HepG2 (cell line): Measurements from ENCODE around the gene CTIF. TPM values are rescaled to one million over a fixed set of nuclear protein-coding genes. Genes with fewer than 3 reads are reported as not detected.

Experiments
- ATAC-seq: fragments of 200-7000 bp; cut with Tn5 transposase; 3 replicates; pipeline ENCODE4 v1.9.1; 2020; ENCODE audit warnings: mild to moderate bottlenecking, moderate library complexity
- BruUV-seq: library from RNA; stranded (reverse); fragments of 400-500 nt; replicated peaks from 2 replicates; lab custom pipeline; 2021; lab: Mats Ljungman, UMichigan
- CTCF ChIA-PET: fragments of 300-600 bp; formaldehyde crosslinking; extraction: SDS; loops from one replicate; lab custom pipeline; 2021; ENCODE audit warnings: low total read pairs, inconsistent platforms, low intra/inter-chr PET ratio; lab: Yijun Ruan, JAX
- POLR2A ChIA-PET: fragments of 350-600 bp; sonication (Branson Sonifier 250); formaldehyde crosslinking; loops from one replicate; lab custom pipeline; 2020; ENCODE audit warnings: antibody characterized with exemption, inconsistent platforms; lab: Yijun Ruan, JAX
- DNase-seq: peaks from one replicate; pipeline ENCODE4 v3.0.0-alpha.2; 2015; ENCODE audit warnings: low spot score
- FAIRE-seq: peaks from 3 replicates; lab custom pipeline; 2011; peaks lifted over from hg19 to GRCh38; lab: Jason Lieb, UNC
- H2AFZ ChIP-seq: one replicate; pipeline ENCODE4 v1.6.1; 2011; ENCODE audit warnings: low read length, inconsistent platforms
- H3K27ac ChIP-seq: fragments of 300-600 bp; 3 replicates; pipeline ENCODE4 v1.8.0; 2011; ENCODE audit warnings: mixed run types, mild to moderate bottlenecking, mixed read lengths, low read length, inconsistent platforms; ENCODE audit not compliant: insufficient read depth; ENCODE audit errors: extremely low read length
- H3K27me3 ChIP-seq, 2 experiments: fragments of 200-600 bp in 1 of 2; 2 replicates in 1 of 2; 3 replicates in 1 of 2; pipeline versions ENCODE4 v1.6.0 to v1.8.0; 2011; ENCODE audit warnings: low read length in 2 of 2, mild to moderate bottlenecking in 2 of 2, moderate library complexity in 2 of 2, inconsistent platforms in 1 of 2; ENCODE audit not compliant: insufficient read depth in 2 of 2, control insufficient read depth in 1 of 2
- H3K36me3 ChIP-seq, 2 experiments: fragments of 200-600 bp in 1 of 2; replicated peaks in 1 of 2; 2 replicates in 1 of 2; 3 replicates in 1 of 2; pipeline versions ENCODE4 v1.5.1 to v1.8.0; 2011; ENCODE audit warnings: low read length in 2 of 2, inconsistent platforms in 1 of 2; ENCODE audit not compliant: insufficient read depth in 2 of 2, control insufficient read depth in 1 of 2
- H3K4me1 ChIP-seq: 2 replicates; pipeline ENCODE4 v1.5.1; 2012; ENCODE audit warnings: low read length, inconsistent platforms; ENCODE audit not compliant: insufficient read depth
- H3K4me2 ChIP-seq: 2 replicates; pipeline ENCODE4 v1.6.0; 2011; ENCODE audit warnings: low read depth, low read length, inconsistent platforms
- H3K4me3 ChIP-seq, 3 experiments: fragments of 200-600 bp in 1 of 3; sonication (generic), shearing (Covaris generic) in 1 of 3; replicated peaks in 1 of 3; 2 replicates each; pipeline ENCODE4 v1.5.1; 2011 to 2016; ENCODE audit warnings: low read length in 3 of 3, inconsistent platforms in 2 of 3, low read depth in 2 of 3, mild to moderate bottlenecking in 2 of 3, control low read depth in 1 of 3, mixed read lengths in 1 of 3; ENCODE audit not compliant: insufficient read depth in 1 of 3
- H3K79me2 ChIP-seq: one replicate; pipeline ENCODE4 v1.6.1; 2011; ENCODE audit warnings: low read length, inconsistent platforms; ENCODE audit not compliant: insufficient read depth
- H3K9ac ChIP-seq: 2 replicates; pipeline ENCODE4 v1.6.0; 2011; ENCODE audit warnings: mild to moderate bottlenecking, low read depth, low read length, inconsistent platforms; ENCODE audit not compliant: insufficient read depth
- H3K9me3 ChIP-seq: 2 replicates; pipeline ENCODE4 v1.5.1; 2012; ENCODE audit warnings: mild to moderate bottlenecking, low read length
- H4K20me1 ChIP-seq: 2 replicates; pipeline ENCODE4 v1.6.0; 2011; ENCODE audit warnings: inconsistent platforms, mild to moderate bottlenecking, low read length, moderate library complexity; ENCODE audit not compliant: insufficient read depth
- AHR ChIP-seq: IDR thresholded peaks from 2 replicates; pipeline ENCODE4 v1.6.1; 2018; ENCODE audit warnings: missing genetic modification reagents, missing compliant biosample characterization
- CCAR2 ChIP-seq: fragments of 200-400 bp; formaldehyde crosslinking; optimal IDR thresholded peaks from 2 replicates; pipeline ENCODE3; 2018; ENCODE audit warnings: low read depth, mild to moderate bottlenecking, low read length, moderate library complexity
- FOSL1 ChIP-seq: sonication (generic); formaldehyde crosslinking; IDR thresholded peaks from 2 replicates; pipeline ENCODE4 v1.9.0; 2021; ENCODE audit warnings: missing genetic modification reagents, borderline replicate concordance
- HNRNPK ChIP-seq: fragments of 200-400 bp; formaldehyde crosslinking; IDR thresholded peaks from 2 replicates; pipeline ENCODE4 v1.6.1; 2018; ENCODE audit warnings: low read length, low read depth, moderate library complexity, mild to moderate bottlenecking; ENCODE audit not compliant: poor library complexity, severe bottlenecking
- PLSCR1 ChIP-seq: sonication (generic); formaldehyde crosslinking; IDR thresholded peaks from 2 replicates; pipeline ENCODE4 v1.5.0; 2020; ENCODE audit warnings: missing genetic modification reagents, mild to moderate bottlenecking, borderline replicate concordance
- RELA ChIP-seq: sonication (generic); formaldehyde crosslinking; IDR thresholded peaks from 2 replicates; pipeline ENCODE4 v1.4.0; 2020; ENCODE audit warnings: missing genetic modification reagents
- SP4 ChIP-seq: sonication (generic); formaldehyde crosslinking; IDR thresholded peaks from 2 replicates; pipeline ENCODE4 v1.8.1; 2023; ENCODE audit warnings: mild to moderate bottlenecking, missing genetic modification reagents
- ZGPAT ChIP-seq: IDR thresholded peaks from 2 replicates; pipeline ENCODE4 v1.6.1; 2016; ENCODE audit warnings: mild to moderate bottlenecking
- ZNF264 ChIP-seq: sonication (generic); formaldehyde crosslinking; IDR thresholded peaks from 2 replicates; pipeline ENCODE4 v1.4.0; 2020; ENCODE audit warnings: missing genetic modification reagents
- ZNF562 ChIP-seq: sonication (generic); formaldehyde crosslinking; IDR thresholded peaks from 2 replicates; pipeline ENCODE4 v1.8.0; 2022; ENCODE audit warnings: missing genetic modification reagents, borderline replicate concordance
- ZNF580 ChIP-seq: IDR thresholded peaks from 2 replicates; pipeline ENCODE4 v1.6.1; 2016; ENCODE audit warnings: low read depth, borderline replicate concordance
- ZNF615 ChIP-seq: sonication (generic); formaldehyde crosslinking; IDR thresholded peaks from 2 replicates; pipeline ENCODE4 v1.5.0; 2020; ENCODE audit warnings: mild to moderate bottlenecking, missing genetic modification reagents, borderline replicate concordance
- WGBS: methylation state at CpG from one replicate; pipeline ENCODE4 v1.1.6; 2017; ENCODE audit warnings: low lambda C conversion rate; 5-methylcytosine and 5-hydroxymethylcytosine counted together
- in situ Hi-C: cut with HindIII; loops from 2 replicates; pipeline ENCODE4 v1.10.0; 2017; ENCODE audit warnings: low pct_unique_long_range_greater_than_20kb; ENCODE audit not compliant: extremely low pct_ligation_motif_present
- intact Hi-C: fragments of 100-400 bp; cut with micrococcal nuclease; formaldehyde crosslinking; loops from one replicate; pipeline ENCODE4 v1.10.0; 2022; ENCODE audit not compliant: unreplicated experiment
- polyA plus RNA-seq, 8 experiments: library from polyadenylated mRNA; depleted of rRNA in 3 of 8; stranded (reverse) in 7 of 8; unstranded in 1 of 8; fragments of >200 nt; fragmentation: Illumina TruSeq in 4 of 8; extraction: Trizol in 4 of 8; gene quantifications; 2 replicates each; pipeline versions ENCODE4 v1.2.1 to v1.2.3, GENCODE V29; 2011 to 2016; ENCODE audit warnings: low read depth in 4 of 8, missing spikeins in 1 of 8, mixed read lengths in 1 of 8; ENCODE audit not compliant: insufficient read depth in 1 of 8
- total RNA-seq, 5 experiments: library from RNA; depleted of rRNA; stranded (reverse); fragments of >200 nt; fragmentation: Illumina TruSeq; extraction: Trizol; gene quantifications; 2 replicates each; pipeline ENCODE4 v1.2.3, GENCODE V29; 2016; ENCODE audit warnings: low read depth in 1 of 5

The CTIF gene
- total and polyA plus RNA-seq, 2 of the 13 experiments (the other 11 are each of a cell fraction or from before 2014, with no cell fraction given) = 18.2 to 28.0 TPM

- no peaks in the 10 kb centered on the region for H3K79me2 ChIP-seq
- no peaks in the 10 kb centered on the region for H3K4me1 ChIP-seq
- H3K4me3 ChIP-seq = no peak overlapping the region
- no peaks in the 10 kb centered on the region; the same call in 1 of the 2 replicates for H4K20me1 ChIP-seq
- 100% methylated on average over 2 of the region's 2 CpGs for WGBS
- DNase-seq (no peak), FAIRE-seq (no peak), ATAC-seq (no peak)
- no peak overlapping the region for H3K9ac ChIP-seq
- H3K36me3 ChIP-seq = peaks cover 7 to 22% of the 10 kb centered on the region in 2 experiments; a peak in 4 of 5 replicates
- in situ Hi-C loops = no loop called here
- no peak for TF ChIP-seq ZGPAT (CRISPR knock-in tag)
- no peaks in the 10 kb centered on the region for H3K27me3 ChIP-seq
- CTCF ChIA-PET = no interaction called here
- H3K27ac ChIP-seq = no peak overlapping the region
- H2AFZ ChIP-seq = no peak overlapping the region
- no TSS peak for BruUV-seq
- POLR2A ChIA-PET = no interaction called here
- intact Hi-C loops = no loop called here
- no peaks in the 10 kb centered on the region for H3K9me3 ChIP-seq
- no peak overlapping the region for H3K4me2 ChIP-seq
Measured at GRCh38 chr18:48723837-48724236, 185.0 kb downstream of the CTIF start.

- intact Hi-C loops = no loop called here
- CTCF ChIA-PET = no interaction called here
- ATAC-seq = no peak
Measured at GRCh38 chr18:48724442-48724841, 185.6 kb downstream of the CTIF start.

More at GRCh38 chr18:48724442-48724841, 185.6 kb downstream of the CTIF start:
- WGBS = 97% methylated on average over 4 of the region's 4 CpGs
- H3K27me3 ChIP-seq = no peaks in the 10 kb centered on the region
- no peaks in the 10 kb centered on the region for H3K79me2 ChIP-seq
- no peak overlapping the region for H3K27ac ChIP-seq
- no peaks in the 10 kb centered on the region; the same call in 1 of the 2 replicates for H4K20me1 ChIP-seq
- BruUV-seq = no TSS peak
- TF ChIP-seq HNRNPK = no peak
- TF ChIP-seq ZNF562 (CRISPR knock-in tag) = no peak
- no peak for TF ChIP-seq PLSCR1 (CRISPR knock-in tag)
- TF ChIP-seq FOSL1 = no peak
- TF ChIP-seq ZNF264 (CRISPR knock-in tag) = no peak
- TF ChIP-seq SP4 = no peak
- no peak for TF ChIP-seq ZNF615 (CRISPR knock-in tag)
- TF ChIP-seq AHR (CRISPR knock-in tag) = no peak
- TF ChIP-seq RELA (CRISPR knock-in tag) = no peak
- TF ChIP-seq CCAR2 = no peak
- TF ChIP-seq ZNF580 (CRISPR knock-in tag) = no peak
- in situ Hi-C loops = no loop called here
- peaks cover 6 to 24% of the 10 kb centered on the region in 2 experiments; a peak in 4 of 5 replicates for H3K36me3 ChIP-seq
- FAIRE-seq = no peak
- no peak overlapping the region for H3K4me2 ChIP-seq
- no peak overlapping the region for H3K9ac ChIP-seq
- POLR2A ChIA-PET = no interaction called here
- no peak for DNase-seq
- H3K4me1 ChIP-seq = no peaks in the 10 kb centered on the region
- no peak overlapping the region for H2AFZ ChIP-seq
- H3K9me3 ChIP-seq = no peaks in the 10 kb centered on the region
- no peak overlapping the region for H3K4me3 ChIP-seq
